ENCODE results near the gene CENATAC. TPM values are rescaled to one million over a fixed set of nuclear protein-coding genes. Genes with fewer than 3 reads are reported as not detected.

Gene CENATAC
- total and polyA plus RNA-seq, 4 donors = 6.0 to 33.6 (median 13.2) TPM

GRCh38 chr11:119025099-119025473 lies 27.1 kb downstream of the CENATAC start:
- Histone ChIP-seq H3K9me3 (ENCODE audit: control insufficient read depth in 4 of 4, low read length in 3 of 4) (no peaks in the 10 kb centered on the region), H3K9ac (ENCODE audit: low read depth in 1 of 2, low read length in 2 of 2) (peak overlapping the region in 1 of 2 donors; percentile 10), H3K4me1 (ENCODE audit: control insufficient read depth in 4 of 4, insufficient read depth in 4 of 4, low read length in 3 of 4) (peaks cover 19 to 88% (median 66%) of the 10 kb centered on the region in 4 donors), H3K36me3 (ENCODE audit: control insufficient read depth in 4 of 4, insufficient read depth in 3 of 4, low read depth in 1 of 4, low read length in 3 of 4) (peaks cover 5 to 18% (median 15%) of the 10 kb centered on the region in 4 donors), H3K27ac (ENCODE audit: low read depth in 1 of 2, low read length in 2 of 2) (peak overlapping the region; percentile 92 to 97), H3K4me3 (ENCODE audit: low read depth in 1 of 3, low read length in 3 of 3) (peak overlapping the region in 1 of 3 donors; percentile 6), H3K27me3 (ENCODE audit: control insufficient read depth in 4 of 4, insufficient read depth in 4 of 4, low read length in 3 of 4) (no peaks in the 10 kb centered on the region)
- TF ChIP-seq FOXA1 (IDR thresholded peaks at IDR 0.05) (no peak), CTCF (IDR thresholded peaks at IDR 0.05; ENCODE audit: low read depth, low read length, missing input control) (no peak), ZBTB33 (IDR thresholded peaks at IDR 0.05) (no peak), EGR1 (IDR thresholded peaks at IDR 0.05; ENCODE audit: low read depth in 2 of 2) (no peak), SP1 (IDR thresholded peaks at IDR 0.05) (no peak), REST (IDR thresholded peaks at IDR 0.05) (no peak), TAF1 (conservative IDR thresholded peaks at IDR 0.05) (no peak), FOXA2 (IDR thresholded peaks at IDR 0.05) (no peak)
- 34% methylated on average over 5 of the region's 5 CpGs for WGBS
- no peak for DNase-seq (ENCODE audit: low spot score)

- Histone ChIP-seq H3K4me1 (ENCODE audit: control insufficient read depth in 4 of 4, insufficient read depth in 4 of 4, low read length in 3 of 4) (peaks cover 19 to 85% (median 63%) of the 10 kb centered on the region in 4 donors), H3K27ac (ENCODE audit: low read depth in 1 of 2, low read length in 2 of 2) (peak overlapping the region; percentile 92 to 97), H3K9ac (ENCODE audit: low read depth in 1 of 2, low read length in 2 of 2) (peak overlapping the region; percentile 21 to 69)
Observed at GRCh38 chr11:119025541-119025940, 27.6 kb downstream of the CENATAC start.

More at GRCh38 chr11:119025541-119025940, 27.6 kb downstream of the CENATAC start:
- no peaks in the 10 kb centered on the region for H3K9me3 ChIP-seq (ENCODE audit: control insufficient read depth in 4 of 4, low read length in 3 of 4)
- no peak for DNase-seq (ENCODE audit: low spot score)
- 73% methylated on average over 5 of the region's 5 CpGs for WGBS
- H3K27me3 ChIP-seq (ENCODE audit: control insufficient read depth in 4 of 4, insufficient read depth in 4 of 4, low read length in 3 of 4) = no peaks in the 10 kb centered on the region
- TF ChIP-seq CTCF (IDR thresholded peaks at IDR 0.05; ENCODE audit: low read depth, low read length, missing input control) (no peak), MAX (IDR thresholded peaks at IDR 0.05) (no peak), HNF4A (conservative IDR thresholded peaks at IDR 0.05) (no peak), TAF1 (conservative IDR thresholded peaks at IDR 0.05) (no peak), NR2F2 (IDR thresholded peaks at IDR 0.05) (no peak), ZBTB33 (IDR thresholded peaks at IDR 0.05) (no peak), YY1 (IDR thresholded peaks at IDR 0.05) (no peak), FOXA2 (IDR thresholded peaks at IDR 0.05) (no peak), RAD21 (IDR thresholded peaks at IDR 0.05) (no peak)
- peaks cover 5 to 18% (median 15%) of the 10 kb centered on the region in 4 donors for H3K36me3 ChIP-seq (ENCODE audit: control insufficient read depth in 4 of 4, insufficient read depth in 3 of 4, low read depth in 1 of 4, low read length in 3 of 4)
- H3K4me3 ChIP-seq (ENCODE audit: low read depth in 1 of 3, low read length in 3 of 3) = peak overlapping the region in 2 of 3 donors; percentile 67 to 86

Data from liver (tissue), 9 donors.